Measurements from ENCODE around the gene KCTD3. TPM values are rescaled to one million over a fixed set of nuclear protein-coding genes. Genes with fewer than 3 reads are reported as not detected.

KCTD3 gene
- total RNA-seq, 1 experiment from 2014 or later, result 46.7 TPM

DNA sequence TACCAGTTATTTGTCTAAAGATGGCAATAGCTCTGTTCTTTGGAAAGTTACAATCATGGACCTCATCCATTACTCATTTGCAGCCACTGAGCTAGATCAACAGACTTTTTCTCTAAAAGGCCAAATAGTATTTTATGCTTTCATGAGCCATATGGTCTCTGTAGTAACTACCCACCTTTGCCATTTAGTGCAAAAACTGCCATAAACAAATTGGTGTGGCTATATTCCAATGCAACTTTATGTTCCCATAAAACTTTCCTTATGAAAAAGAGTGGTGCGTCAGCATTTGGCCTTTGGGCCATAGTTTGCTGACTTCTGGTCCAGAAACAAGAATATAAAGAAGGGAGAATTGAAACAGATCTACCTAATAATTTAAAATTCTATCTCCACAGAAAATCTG, 20.1 kb upstream of the KCTD3 start (continued):
- TF ChIP-seq EGR1 (IDR thresholded peaks at IDR 0.05; ENCODE audit: low read depth) (no peak), YY1 (IDR thresholded peaks at IDR 0.05; ENCODE audit: extremely low read depth, insufficient replicate concordance, low read depth, low read length) (no peak), CEBPB (IDR thresholded peaks at IDR 0.05; ENCODE audit: low read depth) (no peak), ELF1 (IDR thresholded peaks at IDR 0.05; ENCODE audit: borderline replicate concordance, low read depth) (no peak), ZNF274 (IDR thresholded peaks at IDR 0.05; ENCODE audit: low read depth, low read length) (no peak)
- TF ChIP-seq, protein P1, sequence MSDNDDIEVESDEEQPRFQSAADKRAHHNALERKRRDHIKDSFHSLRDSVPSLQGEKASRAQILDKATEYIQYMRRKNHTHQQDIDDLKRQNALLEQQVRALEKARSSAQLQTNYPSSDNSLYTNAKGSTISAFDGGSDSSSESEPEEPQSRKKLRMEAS (IDR thresholded peaks at IDR 0.05), result no peak

DNA sequence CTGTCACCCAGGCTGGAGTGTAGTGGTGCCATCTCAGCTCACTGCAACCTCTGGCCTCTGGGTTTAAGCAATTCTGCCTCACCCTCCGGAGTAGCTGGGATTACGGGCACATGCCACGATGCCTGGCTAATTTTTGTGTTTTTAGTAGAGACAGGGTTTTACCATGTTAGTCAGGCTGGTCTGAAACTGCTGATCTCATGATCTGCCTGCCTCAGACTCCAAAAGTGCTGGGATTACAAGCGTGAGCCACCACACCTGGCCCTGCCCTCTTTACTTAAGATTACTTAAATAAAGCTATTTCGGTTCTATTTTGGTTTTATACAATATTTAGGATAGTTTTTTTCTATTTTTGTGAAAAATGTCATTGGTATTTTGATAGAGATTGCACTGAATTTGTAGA, 15.3 kb upstream of the KCTD3 start:
- H3K79me2 ChIP-seq (ENCODE audit: insufficient read depth, low read length), result no peaks in the 10 kb centered on the region
- no peaks in the 10 kb centered on the region for H3K4me1 ChIP-seq (ENCODE audit: control insufficient read depth in 1 of 2, insufficient read depth in 2 of 2, low read length in 2 of 2)
- ChIA-PET POLR2A (no interaction called here), CTCF (no interaction called here), RAD21 (ENCODE audit: low non-redundant PET in 1 of 2, low total read pairs in 2 of 2, uncharacterized antibody in 2 of 2, unreplicated experiment in 2 of 2) (no interaction called here)
- no peak overlapping the region for H3K4me2 ChIP-seq (ENCODE audit: low read length)
- H3K36me3 ChIP-seq (ENCODE audit: control insufficient read depth in 1 of 2, insufficient read depth in 2 of 2, low read length in 2 of 2), result no peaks in the 10 kb centered on the region
- no peak overlapping the region for H3K9ac ChIP-seq (ENCODE audit: low read length)
- no peaks in the 10 kb centered on the region for H3K9me3 ChIP-seq (ENCODE audit: control insufficient read depth in 1 of 2, insufficient read depth in 1 of 2, low read depth in 1 of 2, low read length in 2 of 2)
- no peaks in the 10 kb centered on the region for H4K20me1 ChIP-seq (ENCODE audit: insufficient read depth)
- no peak for DNase-seq (ENCODE audit: low read depth, low spot score)
- no peak overlapping the region for H3K4me3 ChIP-seq (replicated peaks in 1 of 2; ENCODE audit: low read depth in 1 of 2, low read length in 2 of 2)
- no peaks in the 10 kb centered on the region for H3K9me2 ChIP-seq (ENCODE audit: insufficient read depth)
- no peak for ATAC-seq
- H3K27ac ChIP-seq (ENCODE audit: low read depth, low read length), result no peak overlapping the region
- no TSS peak for BruUV-seq (replicated peaks)
- H3K27me3 ChIP-seq (ENCODE audit: insufficient read depth, low read length), result no peaks in the 10 kb centered on the region
- no peak overlapping the region for H2AFZ ChIP-seq (ENCODE audit: low read depth, low read length, poor library complexity, severe bottlenecking)
- TF ChIP-seq FOSL1 (IDR thresholded peaks at IDR 0.05; ENCODE audit: low read depth) (no peak), SIN3A (IDR thresholded peaks at IDR 0.05; ENCODE audit: low read depth) (no peak), CBX3 (IDR thresholded peaks at IDR 0.05; ENCODE audit: low read depth) (no peak), POLR2AphosphoS5 (IDR thresholded peaks at IDR 0.05; ENCODE audit: low read depth, low read length) (no peak), EZH2phosphoT487 (IDR thresholded peaks at IDR 0.05; ENCODE audit: borderline replicate concordance) (no peak)
- TF ChIP-seq, protein P2, sequence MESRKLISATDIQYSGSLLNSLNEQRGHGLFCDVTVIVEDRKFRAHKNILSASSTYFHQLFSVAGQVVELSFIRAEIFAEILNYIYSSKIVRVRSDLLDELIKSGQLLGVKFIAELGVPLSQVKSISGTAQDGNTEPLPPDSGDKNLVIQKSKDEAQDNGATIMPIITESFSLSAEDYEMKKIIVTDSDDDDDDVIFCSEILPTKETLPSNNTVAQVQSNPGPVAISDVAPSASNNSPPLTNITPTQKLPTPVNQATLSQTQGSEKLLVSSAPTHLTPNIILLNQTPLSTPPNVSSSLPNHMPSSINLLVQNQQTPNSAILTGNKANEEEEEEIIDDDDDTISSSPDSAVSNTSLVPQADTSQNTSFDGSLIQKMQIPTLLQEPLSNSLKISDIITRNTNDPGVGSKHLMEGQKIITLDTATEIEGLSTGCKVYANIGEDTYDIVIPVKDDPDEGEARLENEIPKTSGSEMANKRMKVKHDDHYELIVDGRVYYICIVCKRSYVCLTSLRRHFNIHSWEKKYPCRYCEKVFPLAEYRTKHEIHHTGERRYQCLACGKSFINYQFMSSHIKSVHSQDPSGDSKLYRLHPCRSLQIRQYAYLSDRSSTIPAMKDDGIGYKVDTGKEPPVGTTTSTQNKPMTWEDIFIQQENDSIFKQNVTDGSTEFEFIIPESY (IDR thresholded peaks at IDR 0.05; ENCODE audit: extremely low read depth, insufficient replicate concordance, low read length), result no peak
- intact Hi-C loops (cut with micrococcal nuclease), result no loop called here
